ENCODE measurements around the gene AGBL3.
A peak's percentile ranks its signal among the peaks of the same experiment; 100 is the strongest.

The AGBL3 gene

GRCh38 chr7:134986363-134987251 lies at the start of gene AGBL3:
Gene AGBL3, plus strand, starts transcription at chr7:134986508. Its CDS starts 1,426 bp downstream, at chr7:134987934.
- DNase-seq: peak; percentile 93

GRCh38 chr7:134936893-134937510 lies 49.3 kb upstream of the AGBL3 start:
- no peak for DNase-seq

- no peak for DNase-seq
Observed at GRCh38 chr7:134938141-134938540, 48.2 kb upstream of the AGBL3 start.

GRCh38 chr7:134939136-134939535 lies 47.2 kb upstream of the AGBL3 start:
- no peak for DNase-seq

- no peak for DNase-seq
Observed at GRCh38 chr7:134940729-134941128, 45.6 kb upstream of the AGBL3 start.

- no peak for DNase-seq
Observed at GRCh38 chr7:134941185-134941900, 45.0 kb upstream of the AGBL3 start.

- no peak for DNase-seq
Observed at GRCh38 chr7:134941952-134942351, 44.4 kb upstream of the AGBL3 start.

GRCh38 chr7:134942690-134943466 lies 43.4 kb upstream of the AGBL3 start:
- no peak for DNase-seq

GRCh38 chr7:134943785-134944400 lies 42.4 kb upstream of the AGBL3 start:
- DNase-seq: no peak

- DNase-seq: no peak
Observed at GRCh38 chr7:134945691-134946090, 40.6 kb upstream of the AGBL3 start.

GRCh38 chr7:134946260-134946659 lies 40.0 kb upstream of the AGBL3 start:
- no peak for DNase-seq

GRCh38 chr7:134947329-134947728 lies 39.0 kb upstream of the AGBL3 start:
- no peak for DNase-seq

- no peak for DNase-seq
Observed at GRCh38 chr7:134947831-134948230, 38.5 kb upstream of the AGBL3 start.

GRCh38 chr7:134948246-134948645 lies 38.1 kb upstream of the AGBL3 start:
- DNase-seq: no peak

- DNase-seq: no peak
Observed at GRCh38 chr7:134948736-134949135, 37.6 kb upstream of the AGBL3 start.

- DNase-seq: no peak
Observed at GRCh38 chr7:134949171-134949570, 37.1 kb upstream of the AGBL3 start.

- DNase-seq: no peak
Observed at GRCh38 chr7:134954197-134955082, 31.9 kb upstream of the AGBL3 start.

- DNase-seq: no peak
Observed at GRCh38 chr7:134957005-134957404, 29.3 kb upstream of the AGBL3 start.

GRCh38 chr7:134959810-134960209 lies 26.5 kb upstream of the AGBL3 start:
- DNase-seq: no peak

GRCh38 chr7:134962270-134962780 lies 24.0 kb upstream of the AGBL3 start:
- DNase-seq: no peak

GRCh38 chr7:134963036-134963435 lies 23.3 kb upstream of the AGBL3 start:
- DNase-seq: no peak

Data from stimulated activated CD8-positive, alpha-beta memory T cell treated with anti-CD3 and anti-CD28 coated beads, Interleukin-4, amount 100 ng/mL, for 48 hours (primary cell).